Trophoblast cell (in vitro differentiated cells and primary cell): ENCODE data around the gene CCDC148.

Source experiments
- DNase-seq, 2 donors: peaks; one replicate each; pipeline ENCODE4 v3.0.0-alpha.2; 2016
- H2AFZ ChIP-seq: 2 replicates; pipeline ENCODE4 v1.6.1; 2013; ENCODE audit warnings: low read length, moderate library complexity, mild to moderate bottlenecking; ENCODE audit not compliant: insufficient read depth, poor library complexity
- H2AK5ac ChIP-seq: 2 replicates; pipeline ENCODE4 v1.6.1; 2013; ENCODE audit warnings: mild to moderate bottlenecking, low read length
- H2BK120ac ChIP-seq: 2 replicates; pipeline ENCODE4 v1.6.1; 2013; ENCODE audit warnings: low read length, mild to moderate bottlenecking, moderate library complexity; ENCODE audit not compliant: insufficient read depth, poor library complexity
- H2BK12ac ChIP-seq: 2 replicates; pipeline ENCODE4 v1.6.1; 2013; ENCODE audit warnings: mild to moderate bottlenecking, low read length, moderate library complexity
- H2BK5ac ChIP-seq: 2 replicates; pipeline ENCODE4 v1.6.1; 2013; ENCODE audit warnings: low read length, low read depth, moderate library complexity, mild to moderate bottlenecking; ENCODE audit not compliant: poor library complexity
- H3K14ac ChIP-seq: 2 replicates; pipeline ENCODE4 v1.6.1; 2013; ENCODE audit warnings: mild to moderate bottlenecking, low read length
- H3K18ac ChIP-seq: 2 replicates; pipeline ENCODE4 v1.6.1; 2013; ENCODE audit warnings: mild to moderate bottlenecking, low read length
- H3K23ac ChIP-seq: 2 replicates; pipeline ENCODE4 v1.6.1; 2013; ENCODE audit warnings: low read length
- H3K27ac ChIP-seq: 2 replicates; pipeline ENCODE4 v1.5.1; 2013; ENCODE audit warnings: low read depth, mild to moderate bottlenecking, inconsistent platforms, low read length, moderate library complexity
- H3K27me3 ChIP-seq: 2 replicates; pipeline ENCODE4 v1.6.1; 2013; ENCODE audit warnings: inconsistent platforms, mild to moderate bottlenecking, low read length, moderate library complexity; ENCODE audit not compliant: insufficient read depth
- H3K36me3 ChIP-seq, 2 experiments: 1 replicate in 1 of 2; 2 replicates in 1 of 2; pipeline ENCODE4 v1.6.1; 2013; ENCODE audit warnings: low read length in 2 of 2, mild to moderate bottlenecking in 2 of 2, moderate library complexity in 1 of 2; ENCODE audit not compliant: insufficient read depth in 2 of 2, control insufficient read depth in 1 of 2
- H3K4ac ChIP-seq: 2 replicates; pipeline ENCODE4 v1.6.1; 2013; ENCODE audit warnings: low read depth, mild to moderate bottlenecking, low read length, moderate library complexity
- H3K4me1 ChIP-seq, 2 experiments: 1 replicate in 1 of 2; 2 replicates in 1 of 2; pipeline ENCODE4 v1.6.1; 2013; ENCODE audit warnings: low read length in 2 of 2, mild to moderate bottlenecking in 2 of 2, moderate library complexity in 1 of 2; ENCODE audit not compliant: insufficient read depth in 2 of 2, control insufficient read depth in 1 of 2
- H3K4me2 ChIP-seq: 2 replicates; pipeline ENCODE4 v1.6.1; 2013; ENCODE audit warnings: inconsistent platforms, mild to moderate bottlenecking, low read length, moderate library complexity
- H3K4me3 ChIP-seq: 2 replicates; pipeline ENCODE4 v1.5.1; 2013; ENCODE audit warnings: mild to moderate bottlenecking, low read depth, low read length, inconsistent platforms
- H3K79me1 ChIP-seq: one replicate; pipeline ENCODE4 v1.6.1; 2013; ENCODE audit warnings: low read length
- H3K79me2 ChIP-seq: 2 replicates; pipeline ENCODE4 v1.6.1; 2013; ENCODE audit warnings: low read length, mild to moderate bottlenecking; ENCODE audit not compliant: control insufficient read depth, insufficient read depth, poor library complexity
- H3K9ac ChIP-seq: 2 replicates; pipeline ENCODE4 v1.6.1; 2013; ENCODE audit warnings: mild to moderate bottlenecking, low read length
- H3K9me3 ChIP-seq: 2 replicates; pipeline ENCODE4 v1.6.1; 2013; ENCODE audit warnings: low read depth, mild to moderate bottlenecking, control low read depth, inconsistent platforms, low read length; ENCODE audit not compliant: insufficient read depth
- H4K12ac ChIP-seq: 2 replicates; pipeline ENCODE4 v1.6.1; 2013; ENCODE audit warnings: low read depth, mild to moderate bottlenecking, low read length, moderate library complexity
- H4K8ac ChIP-seq: 2 replicates; pipeline ENCODE4 v1.6.1; 2013; ENCODE audit warnings: low read depth, mild to moderate bottlenecking, low read length, moderate library complexity
- H4K91ac ChIP-seq: one replicate; pipeline ENCODE4 v1.6.1; 2013; ENCODE audit warnings: low read depth, mild to moderate bottlenecking, low read length, moderate library complexity
- WGBS: extraction: QIAGEN DNeasy Blood & Tissue Kit; methylation state at CpG from one replicate; pipeline ENCODE4 v1.1.7; 2013; ENCODE audit warnings: missing lambda C conversion rate; ENCODE audit not compliant: insufficient read length, insufficient coverage; ENCODE audit errors: extremely low coverage; 5-methylcytosine and 5-hydroxymethylcytosine counted together

The CCDC148 gene

DNA sequence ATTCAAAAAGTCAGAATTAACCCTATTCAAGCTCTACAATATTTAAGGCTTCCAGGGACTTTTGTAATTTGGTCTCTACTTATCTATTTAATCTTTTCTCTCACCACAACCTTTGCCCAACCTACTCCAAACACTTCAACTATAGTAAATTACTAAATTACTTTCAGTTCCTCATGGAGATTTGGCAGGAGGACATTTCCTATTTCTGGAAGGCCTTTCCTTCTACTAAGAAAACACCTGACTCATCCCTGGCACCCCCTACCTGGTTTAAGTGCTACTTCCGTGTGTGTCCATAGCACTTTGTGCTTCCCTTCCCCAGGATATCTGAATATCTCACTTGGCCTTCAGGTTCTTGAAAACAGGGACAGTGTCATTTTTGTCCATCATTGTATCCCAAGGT, 258.6 kb downstream of the CCDC148 start:
- Histone ChIP-seq H3K36me3 (no peaks in the 10 kb centered on the region), H2BK12ac (no peak overlapping the region), H3K79me1 (no peaks in the 10 kb centered on the region), H4K91ac (no peak overlapping the region), H3K79me2 (no peaks in the 10 kb centered on the region), H3K18ac (no peak overlapping the region), H3K4me1 (no peaks in the 10 kb centered on the region), H4K8ac (no peak overlapping the region), H3K14ac (no peak overlapping the region), H3K27ac (no peak overlapping the region), H2BK5ac (no peak overlapping the region), H3K9me3 (no peaks in the 10 kb centered on the region), H2BK120ac (no peak overlapping the region), H3K9ac (no peak overlapping the region), H4K12ac (no peak overlapping the region), H3K4me2 (no peak overlapping the region), H2AK5ac (no peak overlapping the region), H2AFZ (no peak overlapping the region), H3K23ac (no peak overlapping the region), H3K4me3 (no peak overlapping the region), H3K27me3 (no peaks in the 10 kb centered on the region), H3K4ac (no peak overlapping the region)
- no peak for DNase-seq
- WGBS: no CpG with 5 or more reads among the region's 1 CpG

DNA sequence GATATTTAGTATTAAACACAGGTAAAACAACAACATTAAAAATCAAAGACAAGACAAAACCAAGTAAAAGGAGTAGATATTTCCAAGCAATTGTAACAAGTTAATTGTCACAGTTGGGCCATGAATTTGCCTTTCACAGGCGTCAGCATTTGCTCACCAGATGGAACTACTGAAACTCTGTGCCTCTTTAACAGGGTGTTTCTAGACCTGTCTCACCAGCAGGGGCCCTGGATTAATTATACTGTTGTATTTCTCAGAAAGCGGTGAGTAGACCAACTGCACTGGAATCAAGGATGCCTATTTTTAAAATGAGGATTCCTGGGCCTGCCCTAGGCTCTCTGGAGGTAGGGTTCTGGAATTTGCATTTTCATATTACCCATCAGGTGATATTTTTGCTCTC, 262.3 kb downstream of the CCDC148 start:
- Histone ChIP-seq H3K79me1 (no peaks in the 10 kb centered on the region), H3K4me2 (no peak overlapping the region), H3K14ac (no peak overlapping the region), H3K27me3 (no peaks in the 10 kb centered on the region), H4K91ac (no peak overlapping the region), H2AFZ (no peak overlapping the region), H3K36me3 (no peaks in the 10 kb centered on the region), H4K8ac (no peak overlapping the region), H3K4me1 (no peaks in the 10 kb centered on the region), H4K12ac (no peak overlapping the region), H3K79me2 (no peaks in the 10 kb centered on the region), H3K9me3 (no peaks in the 10 kb centered on the region), H3K27ac (no peak overlapping the region), H2BK120ac (no peak overlapping the region), H3K18ac (no peak overlapping the region), H2BK12ac (no peak overlapping the region), H3K4ac (no peak overlapping the region), H3K9ac (no peak overlapping the region), H2BK5ac (no peak overlapping the region), H3K4me3 (no peak overlapping the region), H2AK5ac (no peak overlapping the region), H3K23ac (no peak overlapping the region)
- no CpG with 5 or more reads among the region's 2 CpGs for WGBS
- no peak for DNase-seq

DNA sequence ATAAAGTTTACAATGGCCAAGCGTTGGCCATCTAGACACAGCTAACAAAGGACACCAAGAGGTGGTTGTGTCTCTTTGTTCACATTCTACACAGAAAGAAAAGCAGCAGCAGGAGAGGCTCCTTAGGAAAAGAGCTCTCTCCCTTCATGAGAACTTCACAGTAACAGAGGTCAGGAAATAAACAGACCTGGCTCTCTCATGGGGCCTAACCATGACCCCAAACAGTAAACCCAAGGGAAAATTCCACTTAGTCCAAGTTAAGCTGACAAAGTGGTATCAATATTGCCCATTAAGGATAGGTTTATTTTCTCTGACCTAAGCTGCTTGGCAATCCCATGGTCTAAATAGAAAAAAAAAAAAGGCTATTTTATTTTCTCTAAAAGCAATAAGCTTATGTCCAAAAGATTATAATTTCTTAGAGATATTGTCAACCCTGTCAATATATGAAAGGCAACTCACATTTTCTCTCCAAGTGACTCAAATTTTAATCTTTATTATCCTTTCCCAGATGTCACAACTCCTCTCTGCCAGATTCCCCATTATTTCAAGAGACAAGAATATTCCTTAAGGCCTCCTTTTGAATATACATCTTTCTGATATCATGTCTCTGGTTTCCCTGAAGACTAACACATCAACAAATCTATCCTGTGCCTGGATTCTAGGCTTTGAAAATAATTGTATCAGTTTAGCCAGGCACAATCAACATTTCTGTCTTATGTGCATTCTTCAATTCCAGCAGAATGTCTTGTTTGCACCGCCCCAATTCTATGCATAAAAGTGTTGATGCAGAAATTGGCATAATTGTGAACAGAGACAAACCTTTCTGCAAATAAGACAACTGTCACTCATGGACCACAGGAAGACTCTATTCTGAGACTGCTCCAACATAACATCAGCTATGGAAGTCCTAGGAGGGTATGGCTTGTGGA, 263.8 kb downstream of the CCDC148 start:
- Histone ChIP-seq H2AFZ (no peak overlapping the region), H3K4me1 (no peaks in the 10 kb centered on the region), H3K18ac (no peak overlapping the region), H3K36me3 (no peaks in the 10 kb centered on the region), H2BK5ac (no peak overlapping the region), H3K4me3 (no peak overlapping the region), H4K12ac (no peak overlapping the region), H4K91ac (no peak overlapping the region), H3K27me3 (no peaks in the 10 kb centered on the region), H3K79me2 (no peaks in the 10 kb centered on the region), H3K4me2 (no peak overlapping the region), H2BK120ac (no peak overlapping the region), H4K8ac (no peak overlapping the region), H3K23ac (no peak overlapping the region), H2BK12ac (no peak overlapping the region), H2AK5ac (no peak overlapping the region), H3K14ac (no peak overlapping the region), H3K4ac (no peak overlapping the region), H3K79me1 (no peaks in the 10 kb centered on the region), H3K9me3 (no peaks in the 10 kb centered on the region), H3K9ac (no peak overlapping the region), H3K27ac (no peak overlapping the region)
- WGBS: no CpG with 5 or more reads among the region's 2 CpGs
- no peak for DNase-seq

DNA sequence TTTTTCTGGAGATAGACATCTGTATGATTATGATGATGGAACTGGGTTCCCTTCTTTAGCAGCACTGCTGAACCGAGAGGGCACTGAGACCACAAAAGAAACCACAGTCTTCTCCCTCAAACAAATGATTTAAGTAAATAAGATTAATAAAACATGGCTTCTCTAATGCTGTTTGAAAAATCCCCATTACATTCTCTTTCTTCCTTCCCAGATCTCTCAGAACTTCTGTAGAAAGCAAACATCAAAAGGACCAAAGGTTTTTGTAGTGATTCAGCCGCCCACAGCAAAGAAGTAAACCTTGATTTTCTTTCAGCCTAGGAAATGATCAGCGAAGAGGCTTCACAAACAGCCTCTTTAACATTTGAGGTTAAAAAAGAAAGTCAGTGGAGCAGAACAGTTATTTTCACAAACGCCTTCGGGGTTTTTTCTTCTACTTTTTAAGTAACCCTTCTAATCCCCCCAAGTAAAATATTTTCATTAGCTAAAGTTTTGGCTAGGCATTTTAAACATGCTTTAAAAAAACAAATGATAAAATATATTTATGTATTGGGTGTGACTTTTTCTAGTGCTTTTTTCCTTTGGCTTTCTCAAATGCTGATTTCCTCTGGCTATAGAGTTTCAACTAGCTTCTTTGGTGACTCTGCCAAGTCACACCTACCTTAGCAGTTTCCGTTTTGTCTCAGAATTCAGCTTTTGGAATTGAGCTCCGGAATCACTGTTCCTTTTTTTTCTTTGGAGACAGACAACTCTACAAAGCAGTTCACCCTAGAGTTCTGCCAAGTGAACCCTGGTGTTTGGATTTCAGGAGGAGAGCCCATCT, 265.3 kb downstream of the CCDC148 start:
- Histone ChIP-seq H2AK5ac (no peak overlapping the region), H2BK5ac (no peak overlapping the region), H4K12ac (no peak overlapping the region), H2AFZ (no peak overlapping the region), H4K91ac (no peak overlapping the region), H3K4me2 (no peak overlapping the region), H3K4ac (no peak overlapping the region), H3K9ac (no peak overlapping the region), H3K14ac (no peak overlapping the region), H2BK12ac (no peak overlapping the region), H3K27ac (no peak overlapping the region), H3K18ac (no peak overlapping the region), H3K79me1 (no peaks in the 10 kb centered on the region), H3K4me3 (no peak overlapping the region), H2BK120ac (no peak overlapping the region), H3K36me3 (no peaks in the 10 kb centered on the region), H3K79me2 (no peaks in the 10 kb centered on the region), H3K4me1 (no peaks in the 10 kb centered on the region), H3K27me3 (no peaks in the 10 kb centered on the region), H3K23ac (no peak overlapping the region), H3K9me3 (no peaks in the 10 kb centered on the region), H4K8ac (no peak overlapping the region)
- no CpG with 5 or more reads among the region's 7 CpGs for WGBS
- no peak for DNase-seq
